ENCODE data around the gene GALNT18.

GALNT18 gene

DNA sequence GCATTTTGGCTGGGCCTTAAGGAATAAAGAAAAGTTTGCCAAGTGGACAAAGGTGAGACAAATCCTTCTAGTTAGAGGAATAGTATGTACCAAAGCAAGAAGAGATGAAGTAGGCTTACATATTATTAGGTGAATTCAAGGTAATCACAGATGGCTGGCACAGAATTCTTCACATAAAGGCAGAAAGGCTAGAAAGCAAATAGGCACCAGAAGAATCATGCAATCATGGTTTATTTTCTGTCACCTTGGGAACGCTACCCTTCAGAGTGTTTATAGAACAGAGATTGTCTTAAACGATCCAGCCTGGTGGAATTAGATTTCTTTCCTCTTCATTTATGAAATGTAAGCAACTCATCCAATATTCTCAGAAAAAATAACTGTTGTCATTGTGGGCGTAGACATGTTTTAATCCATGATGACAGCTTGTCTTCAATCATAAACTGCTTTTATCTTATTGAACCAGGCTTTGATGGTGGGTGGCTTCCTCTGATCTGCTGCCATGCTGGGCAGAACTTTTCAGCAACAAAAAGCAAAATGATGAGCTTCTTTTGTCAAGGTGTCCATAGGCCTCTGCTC, 219.8 kb downstream of the GALNT18 start:
- DNase-seq, result no peak

DNA sequence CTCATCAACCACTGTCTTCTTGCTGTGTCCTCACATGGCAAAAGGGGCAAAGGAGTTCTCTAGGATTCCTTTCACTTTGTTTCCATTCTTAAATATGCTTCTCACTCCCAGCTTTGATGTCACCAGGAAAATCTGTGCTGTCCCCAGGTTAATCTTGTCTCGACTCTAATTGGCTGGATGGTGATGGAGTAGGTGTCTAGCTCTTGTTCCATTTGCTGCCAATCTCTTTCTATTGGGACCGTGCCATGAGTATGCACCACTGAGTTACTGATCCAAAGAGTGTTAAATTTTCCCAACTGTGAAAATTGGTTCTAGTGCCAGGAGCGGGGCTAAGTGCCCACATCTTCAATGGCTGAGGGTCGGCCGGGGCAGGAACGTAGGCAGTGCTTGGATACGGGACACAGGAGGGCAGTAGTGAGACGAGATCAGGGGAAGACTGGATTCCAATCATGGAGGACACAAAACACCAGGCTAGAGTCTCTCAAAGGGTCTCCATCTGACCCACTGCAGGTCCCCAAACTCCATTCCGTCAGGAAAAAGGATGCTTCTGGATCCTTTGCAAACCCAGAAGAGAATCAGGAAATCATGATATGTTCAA, 221.1 kb downstream of the GALNT18 start:
- DNase-seq, result no peak

DNA sequence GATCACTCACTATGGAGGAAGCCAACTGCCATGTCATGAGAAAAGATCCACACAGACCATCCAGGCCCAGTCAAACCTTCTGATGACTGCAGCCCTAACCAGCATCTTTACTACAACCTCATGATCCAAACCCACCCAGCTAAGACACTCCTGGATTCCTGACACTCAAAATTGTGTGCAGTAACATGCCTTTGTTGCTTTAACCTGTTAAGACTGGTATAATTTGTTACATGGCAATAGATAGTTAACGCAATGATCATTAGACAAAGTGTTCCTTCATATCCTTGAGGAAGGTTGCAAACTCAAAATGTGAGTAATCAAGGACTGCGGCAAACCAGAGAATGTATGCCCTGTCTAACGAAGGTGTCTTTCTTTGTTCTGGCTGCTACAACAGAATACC, 221.7 kb downstream of the GALNT18 start:
- DNase-seq, result no peak

DNA sequence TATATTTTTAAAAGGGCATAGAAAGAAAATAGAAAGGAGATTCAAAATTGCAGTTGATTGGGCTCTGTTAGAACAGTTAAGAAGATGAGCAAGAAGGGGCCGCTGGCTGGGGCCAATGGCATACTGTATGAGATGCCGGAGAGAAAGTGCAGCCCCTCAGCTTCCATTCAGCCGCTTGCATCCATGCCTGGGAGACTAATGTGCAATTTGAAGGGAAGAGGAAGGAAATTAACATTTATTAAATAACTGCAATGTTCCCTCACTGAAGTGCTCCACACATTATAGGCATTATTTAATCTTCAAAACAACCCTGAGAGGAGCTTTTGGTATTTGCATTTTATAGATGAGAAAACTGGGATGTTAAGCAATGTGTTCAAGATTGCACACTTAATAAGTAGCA, 224.0 kb downstream of the GALNT18 start:
- DNase-seq, result no peak

DNA sequence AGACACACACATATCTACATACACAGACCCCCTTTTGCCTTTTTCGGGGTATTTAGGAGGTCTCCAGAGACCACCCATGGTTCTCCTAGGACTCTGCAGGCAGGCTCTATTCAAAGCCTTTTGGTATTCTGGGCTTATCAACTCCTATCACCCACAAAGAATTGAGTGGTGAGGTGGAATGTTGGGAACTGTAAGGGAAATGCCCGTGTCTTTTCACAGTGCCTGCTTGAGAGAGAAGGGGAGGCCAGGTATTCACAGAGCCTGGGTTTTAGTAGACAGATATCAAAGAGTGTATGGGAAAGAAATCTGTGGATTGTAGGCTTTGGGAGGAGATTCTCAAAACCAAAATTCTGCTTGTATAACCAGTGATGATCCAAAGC, 224.8 kb downstream of the GALNT18 start:
- DNase-seq, result no peak

DNA sequence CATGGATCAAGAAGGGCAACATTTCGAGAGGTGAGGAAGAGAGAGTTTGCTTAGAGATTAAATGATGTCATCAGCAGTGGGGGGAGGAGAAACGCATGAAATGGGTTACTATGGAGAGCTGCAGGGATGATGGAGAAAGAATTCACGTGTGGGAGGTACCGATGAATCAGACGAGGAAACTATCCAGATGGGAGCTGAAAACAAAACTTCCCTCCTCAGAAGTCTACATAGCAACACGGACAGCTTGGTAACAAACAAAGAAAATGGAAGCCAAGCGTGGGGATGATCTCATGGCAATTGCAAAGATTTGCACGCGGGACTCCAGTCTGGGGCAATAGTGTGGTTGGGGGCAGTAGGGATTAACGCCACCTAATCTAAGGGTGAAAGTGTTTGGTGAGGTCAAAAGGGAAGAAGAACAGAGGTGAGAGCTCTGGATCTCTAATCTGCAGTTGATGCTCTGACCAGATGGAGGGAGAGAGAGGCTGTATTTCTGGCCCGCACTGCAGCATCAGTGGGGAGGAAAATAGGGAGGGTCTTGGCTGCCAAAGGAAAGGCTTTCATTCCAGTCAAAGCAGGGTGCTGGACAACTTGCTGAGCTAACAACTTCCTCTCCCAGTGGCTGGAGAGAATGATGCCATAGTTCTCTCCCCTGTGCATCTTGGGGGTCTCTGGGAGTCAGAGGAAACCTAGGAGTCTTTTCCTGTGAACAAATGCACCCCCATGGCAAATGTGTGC, 225.3 kb downstream of the GALNT18 start:
- DNase-seq, result no peak

DNA sequence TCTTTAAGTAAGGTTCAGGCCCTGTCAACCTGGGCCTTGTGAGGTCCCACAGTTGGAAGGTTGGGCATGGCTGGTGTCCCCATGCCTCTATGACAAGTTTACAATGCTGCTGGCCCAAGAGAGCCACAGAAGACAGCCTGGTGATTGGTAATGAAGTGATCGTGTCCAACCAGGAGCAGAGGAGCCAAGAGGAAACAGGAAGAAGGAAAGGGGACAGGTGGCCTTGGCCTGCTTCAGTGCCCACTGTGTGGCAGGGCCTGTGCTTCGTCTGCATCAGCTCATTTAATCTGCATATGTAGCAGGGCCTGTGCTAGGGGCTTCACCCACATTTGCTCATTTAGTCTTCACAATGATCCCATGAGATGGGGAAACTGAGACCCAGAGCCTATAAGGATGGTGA, 226.7 kb downstream of the GALNT18 start:
- no peak for DNase-seq

DNA sequence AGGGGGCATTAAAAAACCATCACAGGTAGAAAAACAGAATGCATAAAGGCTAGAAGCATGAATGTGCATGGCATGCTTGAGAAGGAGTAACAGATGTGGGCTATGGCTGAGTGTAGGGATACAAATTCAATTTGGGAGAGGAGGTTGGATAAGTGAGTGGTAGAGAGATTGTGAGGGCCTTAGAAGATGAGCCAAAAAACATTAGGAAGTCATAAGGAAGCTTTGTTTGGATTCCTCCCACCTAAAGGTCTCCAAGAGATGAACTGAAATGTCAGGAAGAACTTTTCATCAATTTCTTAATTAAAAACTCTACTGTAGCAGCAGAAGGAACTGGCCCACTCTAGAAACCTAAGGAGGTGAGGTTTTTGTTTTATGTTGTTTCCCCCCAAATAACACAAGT, 227.6 kb downstream of the GALNT18 start:
- DNase-seq, result no peak

DNA sequence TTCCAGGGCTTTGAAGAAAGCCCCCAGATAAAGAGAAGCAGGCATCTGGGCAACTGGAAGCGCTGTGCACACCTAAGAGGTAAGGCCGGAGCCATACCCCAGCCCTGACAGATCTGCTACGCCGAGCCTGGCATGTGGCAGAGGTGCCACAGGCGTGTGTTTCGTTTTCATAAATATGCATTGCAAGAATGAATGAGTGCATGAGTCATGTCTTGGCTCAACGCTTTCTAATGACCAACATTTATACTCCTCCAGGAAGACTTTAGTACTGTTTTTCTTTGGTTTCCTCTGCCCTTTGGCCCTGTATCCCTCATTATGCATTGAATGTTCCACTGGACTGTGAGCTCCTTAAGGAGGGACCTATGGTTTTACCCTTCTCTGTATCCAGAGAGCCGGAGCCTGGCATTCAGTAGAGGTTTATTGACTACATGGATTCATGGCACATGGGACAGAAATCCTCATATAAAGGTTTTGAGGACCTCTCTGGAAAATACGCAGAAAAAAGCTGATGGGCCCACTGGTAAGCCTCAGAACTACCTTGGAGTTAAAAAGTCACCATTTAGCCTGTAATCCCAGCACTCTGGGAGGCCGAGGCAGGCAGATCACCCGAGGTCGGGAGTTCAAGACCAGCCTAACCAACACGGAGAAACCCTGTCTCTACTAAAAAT, 229.9 kb downstream of the GALNT18 start:
- no peak for DNase-seq

DNA sequence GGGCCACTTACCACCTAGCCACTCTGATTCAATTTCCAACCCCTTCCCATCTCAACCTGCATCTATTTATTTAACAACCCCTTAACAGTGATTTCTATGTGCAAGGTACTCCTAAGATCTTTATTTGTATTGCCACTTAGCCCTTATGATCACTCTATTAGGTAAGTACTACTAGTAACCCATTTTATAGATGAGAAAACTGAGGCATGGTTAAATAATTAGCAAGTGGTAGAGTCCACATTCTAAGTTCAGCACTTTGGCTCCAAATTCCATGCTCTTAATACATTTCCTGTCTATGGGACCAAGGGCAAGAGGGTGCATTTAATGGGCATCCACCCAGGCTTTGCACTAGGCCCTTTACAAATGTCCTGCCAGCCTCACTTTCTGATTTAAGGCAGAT, 230.6 kb downstream of the GALNT18 start:
- no peak for DNase-seq

DNA sequence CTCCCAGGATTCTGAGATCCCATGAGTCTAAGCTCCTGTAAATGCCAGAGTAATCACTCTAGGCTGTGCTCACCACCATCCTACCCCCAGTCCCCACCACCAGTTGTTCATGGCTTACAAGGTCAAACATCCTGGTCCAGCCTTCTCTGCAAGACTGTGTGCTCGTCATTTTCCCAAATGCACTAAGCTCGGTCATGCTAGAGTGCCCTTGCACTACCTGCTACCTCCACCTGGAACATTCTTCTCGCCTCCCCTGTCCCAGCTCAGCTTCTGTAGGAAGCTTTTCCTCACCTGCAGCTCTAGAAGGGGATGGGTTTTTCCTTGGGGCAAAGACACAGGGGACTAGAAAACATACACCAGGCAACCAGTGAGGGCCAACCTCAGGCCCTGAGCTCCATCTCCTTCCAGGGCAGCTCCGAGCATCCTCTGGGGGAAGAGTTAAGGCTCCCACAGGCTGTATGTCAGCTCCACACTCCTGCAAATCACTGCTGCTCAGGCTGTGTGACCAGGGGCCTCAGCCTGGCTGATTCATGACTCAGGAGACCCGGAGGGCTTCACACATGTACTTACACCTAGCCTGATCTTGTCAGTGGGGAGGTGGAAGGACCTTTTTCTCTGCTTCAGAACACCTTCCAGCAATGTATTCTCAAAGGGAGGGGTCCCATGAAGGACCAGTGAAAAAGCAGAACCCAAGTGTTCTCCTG, 231.6 kb downstream of the GALNT18 start:
- no peak for DNase-seq

DNA sequence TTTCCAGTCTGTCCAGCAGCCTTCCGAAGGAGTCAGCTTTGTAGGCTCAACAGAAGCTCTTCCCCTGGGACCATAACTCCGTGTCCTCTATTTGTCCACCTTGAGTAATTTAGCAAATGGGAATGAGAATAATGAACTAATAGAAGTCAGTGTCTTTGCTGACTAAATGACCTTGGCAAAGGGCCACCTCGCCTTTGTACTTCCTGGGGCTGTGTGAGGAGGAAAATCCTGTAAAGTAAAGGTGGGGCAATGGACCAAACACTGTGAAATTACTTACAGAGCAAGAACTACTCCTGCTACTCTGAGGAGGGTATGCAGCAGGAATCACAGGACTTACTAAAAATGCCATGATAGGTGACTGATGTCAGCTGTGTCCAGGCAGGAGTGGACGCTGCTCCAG, 232.6 kb downstream of the GALNT18 start:
- no peak for DNase-seq

DNA sequence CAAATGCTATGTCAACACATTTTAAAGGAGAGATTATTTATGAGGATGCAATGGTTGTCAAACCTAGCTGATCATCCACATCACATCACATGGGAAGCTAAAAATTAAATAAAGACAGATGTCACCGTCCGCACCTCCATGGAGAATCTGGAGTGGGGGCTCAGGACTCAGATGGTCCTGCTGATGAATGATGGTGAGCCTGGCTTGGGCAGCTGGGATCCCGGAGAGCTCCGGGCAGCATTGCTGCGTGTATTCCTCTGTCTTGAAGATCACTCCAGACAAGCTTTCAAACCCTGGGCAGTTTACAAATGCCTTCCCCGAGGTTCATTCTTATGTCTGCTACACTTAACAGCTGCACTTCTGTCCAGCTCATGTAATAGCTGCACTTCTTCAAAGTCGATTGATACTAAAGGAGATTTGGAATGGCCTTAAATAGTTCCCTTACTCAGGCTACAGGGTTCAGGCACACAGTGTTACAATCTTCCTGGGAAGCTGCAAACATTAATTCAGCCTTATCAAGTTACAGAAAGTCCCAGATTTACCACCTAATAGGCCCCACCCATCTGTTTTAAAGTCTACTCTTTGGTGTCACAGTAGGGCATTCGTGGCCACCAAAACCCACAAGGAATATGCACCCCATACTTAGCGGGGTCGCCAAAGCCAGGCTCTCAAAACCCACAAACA, 234.0 kb downstream of the GALNT18 start:
- no peak for DNase-seq

DNA sequence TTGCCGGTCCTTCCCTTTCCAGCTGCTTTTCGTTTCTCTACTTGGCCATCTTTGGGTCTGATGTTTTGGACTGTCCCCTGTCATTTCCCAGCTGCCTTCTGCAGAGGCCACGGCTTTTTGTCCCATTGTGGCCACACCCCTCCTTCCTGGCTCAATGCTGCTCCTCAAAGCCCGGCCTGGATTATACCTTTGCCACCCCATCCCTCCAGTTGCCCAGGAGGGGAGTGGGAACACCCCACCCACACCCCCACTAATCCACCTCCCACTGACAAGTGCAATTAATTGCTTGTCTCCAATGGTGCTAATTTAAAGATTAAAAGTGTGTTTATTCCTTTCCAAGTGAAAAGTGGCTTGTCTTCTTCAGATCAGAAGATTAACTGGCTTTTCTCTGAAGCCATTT, 234.6 kb downstream of the GALNT18 start:
- DNase-seq, result no peak

DNA sequence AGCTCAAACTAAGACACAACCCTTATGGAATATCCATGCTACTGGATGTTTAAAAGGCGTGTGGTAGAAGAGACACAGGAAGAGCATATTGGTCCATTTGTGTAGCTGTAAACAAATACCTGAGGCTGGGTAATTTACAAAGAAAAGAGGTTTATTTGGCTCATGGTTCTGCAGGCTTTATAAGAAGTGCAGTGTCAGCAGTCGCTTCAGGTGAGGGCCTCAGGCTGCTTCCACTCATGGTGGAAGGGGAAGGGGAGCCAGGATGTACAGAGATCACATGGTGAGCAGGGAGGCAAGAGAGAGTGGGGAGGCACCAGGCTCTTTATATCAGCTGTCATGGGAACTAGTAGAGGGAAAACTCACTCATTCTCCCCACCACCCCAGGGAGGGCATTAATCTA, 237.0 kb downstream of the GALNT18 start:
- no peak for DNase-seq

DNA sequence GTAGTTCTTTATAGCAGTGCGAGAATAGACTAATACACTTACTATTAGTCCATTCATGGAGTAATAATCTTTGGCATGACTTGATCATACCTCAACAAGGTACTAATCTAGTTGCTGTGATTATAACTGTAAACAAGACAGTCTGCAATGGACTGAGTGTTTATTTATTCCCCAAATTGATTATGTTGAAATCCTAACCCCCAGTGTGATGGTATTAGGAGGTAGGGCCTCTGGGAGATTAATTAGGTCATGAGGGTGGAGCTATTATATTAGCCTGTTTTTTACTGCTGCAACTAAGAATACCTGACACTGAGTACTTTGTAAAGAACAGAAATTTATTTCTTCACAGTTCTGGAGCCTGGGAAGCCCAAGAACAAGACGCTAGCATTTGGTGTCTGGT, 237.8 kb downstream of the GALNT18 start:
- DNase-seq, result no peak

DNA sequence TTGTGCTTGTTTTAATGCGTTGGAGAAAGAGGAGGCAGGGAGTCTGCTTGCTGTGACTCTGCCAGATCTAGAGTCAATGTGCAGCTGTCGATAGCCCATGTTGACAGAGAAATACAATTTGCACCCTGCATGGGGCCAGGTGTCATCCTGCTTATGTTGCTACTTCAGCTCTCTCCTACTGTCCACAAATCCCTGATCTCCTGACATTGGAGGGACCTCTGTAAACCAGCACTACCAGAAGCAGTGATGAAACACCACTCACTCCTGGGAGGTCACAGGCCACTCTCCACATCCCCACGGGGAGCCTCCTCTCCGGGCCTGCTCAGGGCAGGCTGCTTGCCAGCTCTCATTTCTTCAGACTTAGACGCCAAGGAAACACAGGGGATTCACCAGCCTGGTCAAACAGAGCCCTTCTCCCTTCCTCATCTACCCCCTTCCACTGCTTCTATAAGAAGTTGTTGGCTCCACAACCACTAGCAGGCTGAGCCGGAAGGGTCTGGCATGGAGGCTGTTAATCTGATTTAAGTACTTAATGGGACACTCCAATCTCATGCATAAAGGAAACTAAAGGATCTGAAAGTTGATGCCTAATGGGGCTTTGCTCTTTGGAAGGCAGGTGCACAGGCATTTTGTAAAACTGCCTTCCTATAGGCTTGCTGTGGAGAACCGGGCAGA, 238.8 kb downstream of the GALNT18 start:
- no peak for DNase-seq

DNA sequence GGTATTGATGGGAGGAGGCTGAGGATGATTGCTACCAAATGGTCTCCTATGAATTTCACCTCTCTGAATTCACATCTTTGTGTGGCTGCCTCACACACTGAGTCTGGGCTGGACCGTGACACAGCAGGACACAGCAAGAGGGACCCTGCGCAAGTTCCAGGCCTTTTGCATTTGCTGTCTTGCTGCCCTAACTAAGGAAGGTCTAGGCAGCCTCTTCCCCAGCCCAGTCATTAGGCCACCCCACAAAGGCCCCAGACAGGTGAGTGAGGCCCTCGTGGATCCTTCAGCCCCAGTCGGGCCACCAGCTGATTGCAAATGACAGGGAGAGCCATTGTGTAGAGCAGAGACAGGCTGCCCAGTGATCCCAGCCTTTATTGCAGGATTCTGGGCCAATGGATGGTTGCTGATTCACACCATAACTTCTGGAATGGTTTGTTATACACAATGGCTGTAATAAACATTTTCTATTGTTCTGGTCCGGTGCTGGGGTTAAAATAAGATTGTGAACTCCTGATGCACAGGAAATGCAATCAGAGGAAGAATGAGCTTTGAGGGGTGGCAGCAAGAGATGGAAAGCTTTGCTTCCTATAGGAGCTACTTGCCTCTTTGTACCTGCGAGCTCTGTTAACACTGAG, 240.2 kb downstream of the GALNT18 start:
- no peak for DNase-seq

DNA sequence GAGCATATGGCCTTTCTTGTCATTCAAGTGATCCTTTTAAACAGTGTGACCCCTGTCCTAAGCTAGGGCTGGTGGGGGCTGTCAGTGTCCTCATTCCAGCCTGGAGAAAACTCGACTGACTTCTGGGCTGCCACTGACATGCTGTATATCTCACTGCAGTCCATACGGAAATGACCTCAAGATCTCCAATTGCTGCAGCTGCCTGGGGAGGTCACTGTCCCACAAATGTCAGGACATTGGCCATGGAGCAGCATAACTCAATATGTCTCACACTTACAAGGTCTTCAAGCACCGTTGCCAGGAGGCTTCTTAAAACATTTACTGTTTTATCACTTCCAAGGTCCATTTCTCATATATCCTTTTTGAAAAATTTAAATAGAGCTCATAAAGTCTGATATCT, 240.9 kb downstream of the GALNT18 start:
- no peak for DNase-seq

DNA sequence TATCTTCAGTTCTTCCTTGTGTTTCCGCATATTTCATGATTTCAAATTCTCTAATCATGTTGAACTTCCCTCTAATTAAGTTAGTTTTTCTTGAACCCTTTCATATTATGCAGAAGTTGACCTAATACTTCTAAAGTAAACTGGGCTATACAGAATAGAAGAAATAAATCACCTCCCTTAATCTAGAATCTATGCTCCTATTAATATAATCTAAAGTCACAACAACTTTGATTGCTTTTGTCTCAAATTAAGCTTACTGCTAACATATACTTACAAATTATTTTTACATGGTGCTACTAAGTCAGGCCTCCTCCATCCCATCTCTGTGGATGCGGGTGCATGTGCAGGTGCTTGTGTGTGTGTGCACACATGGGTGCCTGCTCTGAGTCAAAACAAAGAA, 241.5 kb downstream of the GALNT18 start:
- DNase-seq, result no peak

DNA sequence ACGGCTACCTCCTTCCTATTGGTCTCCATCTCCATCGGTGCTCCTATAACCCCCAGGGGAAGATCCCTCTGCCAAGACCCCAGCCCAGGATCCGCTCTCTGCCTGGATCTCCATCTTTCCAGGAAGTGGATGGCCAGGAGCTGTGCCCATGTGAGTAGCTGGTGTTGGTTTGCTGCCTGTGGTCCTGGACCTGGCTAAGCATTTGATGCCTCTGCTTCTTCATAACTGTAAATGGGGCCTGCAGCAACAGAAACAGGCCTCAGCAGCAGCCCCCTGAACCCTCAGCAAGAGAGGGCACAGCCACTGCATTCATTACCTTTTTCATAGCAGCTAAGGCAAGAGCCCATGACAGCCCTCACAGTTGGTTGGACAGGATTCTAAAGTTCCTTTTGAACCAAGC, 242.1 kb downstream of the GALNT18 start:
- DNase-seq, result no peak

Data from CD4-positive, alpha-beta T cell treated with Interleukin-4 for 1 hour (primary cell).